Ureter (tissue), 1 donor: ENCODE data around the gene ERC2. TPM values are rescaled to one million over a fixed set of nuclear protein-coding genes. Genes with fewer than 3 reads are reported as not detected.

Experiments used
- DNase-seq: peaks from one replicate; pipeline ENCODE4 v3.0.0-alpha.2; 2020; ENCODE audit warnings: low spot score
- total RNA-seq: library from RNA; stranded (reverse); gene quantifications from one replicate; pipeline ENCODE4 v1.2.4, GENCODE V29; 2023
- donor health status: DM: yes; HTN: yes; CAD: no.

Gene ERC2
- total RNA-seq, 1 donor from 2014 or later, result 1.1 TPM

GRCh38 chr3:55746808-55747413, 721.4 kb downstream of the ERC2 start:
- DNase-seq, result no peak

GRCh38 chr3:55742832-55743136, 725.5 kb downstream of the ERC2 start:
- DNase-seq, result no peak

- DNase-seq, result no peak
Observed at GRCh38 chr3:55742022-55742831, 726.0 kb downstream of the ERC2 start.

- DNase-seq, result no peak
Observed at GRCh38 chr3:55737186-55737585, 731.1 kb downstream of the ERC2 start.

DNA sequence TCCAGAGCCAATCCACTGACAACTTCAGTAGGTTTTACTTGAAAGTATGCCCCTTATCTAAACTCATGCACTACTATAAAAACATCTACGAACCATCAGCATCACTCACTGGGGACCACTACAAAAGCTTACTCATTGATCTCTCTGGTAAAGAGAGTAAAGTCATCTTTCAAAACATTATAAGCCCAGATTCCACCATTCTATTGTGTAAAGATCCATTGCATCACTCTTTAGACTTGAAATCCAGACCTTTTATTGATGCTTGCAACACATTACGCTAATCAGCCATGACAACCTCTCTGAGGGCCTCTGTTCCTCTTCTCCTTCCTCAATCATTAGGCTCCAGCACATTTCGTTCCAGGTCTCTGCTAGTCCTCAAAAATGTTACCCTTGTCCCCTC, 732.3 kb downstream of the ERC2 start:
- DNase-seq, result no peak

- no peak for DNase-seq
Observed at GRCh38 chr3:55731741-55732140, 736.5 kb downstream of the ERC2 start.

DNA sequence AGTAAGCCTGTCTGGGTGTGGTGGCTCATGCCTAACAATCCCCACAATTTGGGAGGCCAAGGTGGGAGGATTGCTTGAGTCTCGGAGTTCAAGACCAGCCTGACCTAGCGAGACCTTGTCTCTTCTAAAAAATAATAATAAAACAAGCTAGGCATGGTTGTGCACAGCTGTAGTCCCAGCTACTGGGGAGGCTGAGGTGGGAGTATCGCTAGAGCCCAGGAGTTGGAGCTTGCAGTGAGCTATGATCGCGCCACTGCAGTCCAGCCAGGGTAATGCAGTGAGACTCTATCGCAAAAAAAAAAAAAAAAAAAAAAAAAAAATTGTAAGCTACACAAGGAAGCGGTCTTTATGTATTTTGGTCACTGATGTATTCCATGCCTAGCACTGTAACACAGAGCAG, 738.7 kb downstream of the ERC2 start:
- no peak for DNase-seq

DNA sequence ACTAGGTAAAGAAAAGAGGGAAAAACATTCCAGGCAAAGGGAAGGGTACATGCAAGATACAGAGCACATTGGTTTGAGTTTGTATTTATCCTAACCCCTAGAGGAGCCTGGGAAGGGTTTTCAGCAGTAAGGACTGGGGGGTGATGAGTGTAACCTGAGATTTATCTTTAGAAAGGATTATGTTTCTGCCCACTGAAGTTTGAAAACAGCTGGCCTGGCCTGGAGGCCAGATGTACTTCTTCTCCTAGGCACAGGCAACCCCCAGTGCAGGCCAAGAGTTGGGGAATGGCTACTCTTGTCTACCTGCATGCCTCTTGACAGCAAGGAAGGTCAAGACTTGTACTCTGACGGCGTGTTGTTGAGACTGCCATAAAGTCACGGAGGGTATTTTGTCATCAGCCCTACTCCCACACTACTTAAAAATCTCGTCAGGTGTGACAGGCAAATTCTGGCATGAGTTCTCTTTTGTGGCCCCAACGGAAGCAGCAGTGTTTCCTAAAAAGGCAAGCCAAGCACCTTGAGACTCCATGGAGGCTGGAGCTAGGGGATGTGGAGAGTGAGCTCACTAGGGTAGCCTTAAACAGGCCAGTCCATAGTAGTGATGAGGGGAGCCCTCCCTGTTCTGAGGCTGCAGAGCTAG, 739.7 kb downstream of the ERC2 start:
- DNase-seq, result no peak

DNA sequence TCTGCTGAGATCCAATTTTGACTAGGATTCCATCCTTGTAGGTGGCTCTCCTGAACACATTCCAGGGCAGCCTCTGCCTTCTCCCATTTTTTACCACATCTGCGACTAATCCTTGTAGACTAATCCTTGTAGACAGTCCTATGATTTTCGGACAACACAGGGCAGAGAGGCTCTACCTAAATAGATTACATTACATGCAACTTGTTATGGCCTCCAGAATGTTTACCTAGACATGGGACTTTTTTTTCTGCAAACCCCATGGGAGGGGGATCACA, 741.8 kb downstream of the ERC2 start:
- no peak for DNase-seq

- no peak for DNase-seq
Observed at GRCh38 chr3:55725681-55726500, 742.4 kb downstream of the ERC2 start.

DNA sequence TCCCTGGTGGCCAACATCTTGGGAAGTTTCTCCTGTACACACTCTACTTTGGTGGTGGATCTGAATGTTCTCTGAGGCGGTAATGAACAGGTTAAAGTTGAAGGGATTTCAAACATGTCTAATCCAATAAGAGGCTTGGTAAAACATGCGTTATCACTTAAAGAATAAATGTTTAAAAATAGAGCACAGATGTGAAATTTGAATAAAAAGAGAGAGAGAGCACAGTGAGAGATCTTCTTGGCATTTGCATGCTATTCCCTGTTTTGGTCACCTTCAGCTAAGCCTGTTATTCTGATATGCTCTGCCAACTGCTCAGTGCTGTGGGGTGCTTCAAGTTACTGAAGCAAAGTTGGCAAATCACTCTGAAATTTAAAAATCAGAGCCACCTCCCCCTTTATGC, 743.4 kb downstream of the ERC2 start:
- DNase-seq, result no peak

DNA sequence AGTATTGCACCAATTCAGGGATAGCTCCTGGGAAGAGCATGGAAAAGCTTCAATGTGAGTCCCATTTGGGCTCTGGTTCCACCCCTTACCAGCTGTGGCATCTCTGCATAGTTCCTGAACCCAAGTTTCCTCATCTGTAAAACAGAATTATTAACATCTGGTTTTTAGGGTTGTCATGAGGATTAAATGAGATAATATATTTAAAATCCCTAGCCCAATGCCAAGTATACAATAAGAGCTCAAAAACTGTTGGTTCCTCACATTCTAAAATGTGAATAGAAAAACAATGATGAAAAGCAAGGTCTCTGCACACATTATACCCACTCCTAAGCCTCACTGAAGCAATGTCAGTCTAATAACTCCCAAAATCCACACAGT, 743.9 kb downstream of the ERC2 start:
- DNase-seq, result no peak

DNA sequence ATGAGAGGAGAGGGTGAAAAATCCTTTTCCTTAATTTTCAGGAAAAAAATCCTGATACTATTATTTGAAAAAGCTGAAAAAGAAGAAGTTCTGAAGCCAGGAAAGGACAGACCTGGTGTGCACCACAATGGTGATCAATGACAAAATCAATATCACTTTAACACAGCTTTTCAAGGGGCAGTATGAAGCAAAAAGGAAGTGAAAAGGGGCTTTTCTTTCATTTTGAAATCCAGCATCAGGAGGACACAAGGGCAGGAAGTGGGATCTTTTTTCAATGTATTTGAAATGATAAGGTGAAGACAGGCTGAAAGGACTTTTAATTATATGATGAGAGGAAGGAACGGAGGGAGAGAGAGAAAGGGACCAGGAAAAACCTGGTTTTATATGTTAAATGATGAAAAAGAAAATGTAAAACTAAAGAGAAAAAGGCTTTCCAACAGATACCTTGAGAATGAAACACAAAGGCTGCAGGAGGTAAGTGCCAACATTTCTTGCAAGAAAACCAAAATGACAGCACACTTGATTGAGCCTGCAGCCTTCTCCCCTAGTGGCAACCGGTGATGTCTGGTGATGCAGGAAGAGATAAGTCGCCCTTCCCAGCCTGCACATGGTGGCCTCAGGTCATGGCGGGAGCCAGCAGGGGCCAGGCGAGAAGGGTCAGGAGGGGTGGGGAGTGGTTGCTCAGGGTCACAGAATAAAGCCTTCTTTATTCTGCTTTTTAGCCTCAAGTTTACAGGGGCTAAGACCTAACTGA, 744.4 kb downstream of the ERC2 start:
- DNase-seq, result no peak

GRCh38 chr3:55721716-55722484, 746.4 kb downstream of the ERC2 start:
- no peak for DNase-seq

GRCh38 chr3:55720614-55721013, 747.7 kb downstream of the ERC2 start:
- DNase-seq, result no peak

DNA sequence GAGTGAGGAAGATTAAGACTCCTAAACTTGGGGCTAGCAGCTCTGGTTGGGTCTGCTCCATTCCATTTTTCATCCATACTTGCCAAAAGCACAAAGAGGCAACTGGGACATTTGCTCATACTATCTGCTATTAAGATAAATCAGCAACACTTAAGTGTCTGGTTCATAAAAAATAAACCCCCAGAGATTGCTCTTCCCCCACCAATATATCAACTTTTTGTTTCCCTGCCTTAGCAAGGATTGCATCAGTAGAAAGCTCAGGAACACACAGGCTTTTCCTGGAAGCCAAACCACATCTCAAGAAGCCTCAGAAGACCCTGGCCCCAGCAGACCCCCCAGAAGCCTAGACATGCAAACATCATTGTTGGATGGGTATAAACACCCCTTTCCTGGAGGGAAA, 748.8 kb downstream of the ERC2 start:
- no peak for DNase-seq

DNA sequence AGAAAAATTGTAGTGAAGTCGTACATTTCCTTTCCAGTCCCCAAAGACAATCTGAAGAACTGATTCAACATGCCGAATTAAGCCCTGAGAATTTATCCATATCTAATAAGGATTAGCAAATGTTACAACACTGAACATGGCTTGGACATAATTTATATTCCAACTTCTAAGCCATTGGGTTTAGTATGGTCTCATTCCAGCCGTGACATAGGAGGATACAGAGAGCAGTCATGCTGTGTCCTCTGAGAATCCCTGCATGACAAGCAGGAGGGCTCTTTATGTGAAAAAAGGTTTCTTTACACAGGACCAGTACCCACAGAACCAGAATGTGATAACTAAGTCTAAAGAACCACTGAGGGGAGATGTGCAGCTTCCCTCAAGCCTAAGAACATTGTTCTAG, 749.3 kb downstream of the ERC2 start:
- no peak for DNase-seq

GRCh38 chr3:55718521-55718921, 749.7 kb downstream of the ERC2 start:
- no peak for DNase-seq

GRCh38 chr3:55718074-55718473, 750.2 kb downstream of the ERC2 start:
- no peak for DNase-seq

GRCh38 chr3:55717481-55717880, 750.8 kb downstream of the ERC2 start:
- DNase-seq, result no peak

- DNase-seq, result no peak
Observed at GRCh38 chr3:55716611-55717225, 751.5 kb downstream of the ERC2 start.
